HFFc6 (cell line): Measurements from ENCODE around the gene NCOA1. TPM values are rescaled to one million over a fixed set of nuclear protein-coding genes. Genes with fewer than 3 reads are reported as not detected.

Source experiments
- DNase-seq: peaks from one replicate; pipeline ENCODE4 v3.0.0-alpha.2; 2018
- H3K27ac Mint-ChIP-seq: 2 replicates; pipeline ENCODE4 v1.8.0; 2020; ENCODE audit warnings: mild to moderate bottlenecking, mixed read lengths
- H3K27me3 Mint-ChIP-seq: 2 replicates; pipeline ENCODE4 v1.8.0; 2021; ENCODE audit warnings: mild to moderate bottlenecking, moderate library complexity, mixed read lengths; ENCODE audit not compliant: insufficient read depth
- H3K36me3 Mint-ChIP-seq: 2 replicates; pipeline ENCODE4 v1.8.0; 2021; ENCODE audit warnings: low read depth, mixed read lengths
- H3K4me1 Mint-ChIP-seq: 2 replicates; pipeline ENCODE4 v1.8.0; 2020; ENCODE audit warnings: low read depth, mixed read lengths
- H3K4me3 Mint-ChIP-seq: 2 replicates; pipeline ENCODE4 v1.8.0; 2020; ENCODE audit warnings: mild to moderate bottlenecking, moderate library complexity, mixed read lengths
- H3K9me3 Mint-ChIP-seq: 2 replicates; pipeline ENCODE4 v1.8.0; 2020; ENCODE audit warnings: mild to moderate bottlenecking, mixed read lengths
- CTCF ChIP-seq: fragments of 200-600 bp; sonication (generic); IDR thresholded peaks from 2 replicates; pipeline ENCODE4 v1.5.0; 2021; ENCODE audit warnings: antibody characterized with exemption, mild to moderate bottlenecking
- total RNA-seq, 6 experiments: library from RNA; stranded (reverse); fragmentation: NEBNext Ultra II Directional; extraction: Animal tissue kit (Norgen Biotek cat#: 25700); gene quantifications; 2 replicates in 1 of 6; 3 replicates in 5 of 6; pipeline ENCODE4 v1.2.3, GENCODE V29; 2021

Gene NCOA1
- total RNA-seq, 6 experiments from 2014 or later = 8.6 to 11.2 (median 10.7) TPM

- Mint-ChIP-seq H3K9me3 (no peaks in the 10 kb centered on the region), H3K4me3 (no peak overlapping the region)
Observed at GRCh38 chr2:24744356-24744755, 253.3 kb downstream of the NCOA1 start.

GRCh38 chr2:24745825-24746224 lies 254.8 kb downstream of the NCOA1 start:
- no peak for TF ChIP-seq CTCF
- H3K9me3 Mint-ChIP-seq = no peaks in the 10 kb centered on the region
- H3K4me1 Mint-ChIP-seq = no peaks in the 10 kb centered on the region
- DNase-seq = no peak
- H3K27ac Mint-ChIP-seq = no peak overlapping the region
- no peaks in the 10 kb centered on the region for H3K27me3 Mint-ChIP-seq
- no peak overlapping the region for H3K4me3 Mint-ChIP-seq
- no peaks in the 10 kb centered on the region for H3K36me3 Mint-ChIP-seq

More at GRCh38 chr2:24744356-24744755, 253.3 kb downstream of the NCOA1 start:
- DNase-seq = no peak
- H3K27me3 Mint-ChIP-seq = no peaks in the 10 kb centered on the region
- H3K27ac Mint-ChIP-seq = no peak overlapping the region
- H3K36me3 Mint-ChIP-seq = no peaks in the 10 kb centered on the region
- H3K4me1 Mint-ChIP-seq = no peaks in the 10 kb centered on the region
- no peak for TF ChIP-seq CTCF

- H3K9me3 Mint-ChIP-seq = no peaks in the 10 kb centered on the region
- H3K27me3 Mint-ChIP-seq = no peaks in the 10 kb centered on the region
- no peak overlapping the region for H3K4me3 Mint-ChIP-seq
- no peaks in the 10 kb centered on the region for H3K36me3 Mint-ChIP-seq
- no peaks in the 10 kb centered on the region for H3K4me1 Mint-ChIP-seq
- TF ChIP-seq CTCF = no peak
- no peak overlapping the region for H3K27ac Mint-ChIP-seq
- no peak for DNase-seq
Observed at GRCh38 chr2:24747299-24747698, 256.2 kb downstream of the NCOA1 start.

- Mint-ChIP-seq H3K36me3 (no peaks in the 10 kb centered on the region), H3K4me3 (no peak overlapping the region), H3K9me3 (no peaks in the 10 kb centered on the region), H3K27me3 (no peaks in the 10 kb centered on the region), H3K4me1 (no peaks in the 10 kb centered on the region), H3K27ac (no peak overlapping the region)
- no peak for TF ChIP-seq CTCF
- DNase-seq = no peak
Observed at GRCh38 chr2:24749069-24749691, 258.1 kb downstream of the NCOA1 start.

- H3K27me3 Mint-ChIP-seq = no peaks in the 10 kb centered on the region
- no peak for DNase-seq
- no peaks in the 10 kb centered on the region for H3K4me1 Mint-ChIP-seq
Observed at GRCh38 chr2:24754985-24755705, 264.1 kb downstream of the NCOA1 start.

More at GRCh38 chr2:24754985-24755705, 264.1 kb downstream of the NCOA1 start:
- Mint-ChIP-seq H3K36me3 (no peaks in the 10 kb centered on the region), H3K9me3 (no peaks in the 10 kb centered on the region), H3K4me3 (no peak overlapping the region), H3K27ac (no peak overlapping the region)
- no peak for TF ChIP-seq CTCF
